Endothelial cell of hepatic sinusoid (primary cell): ENCODE results near the gene GABRE.

Experiments used
- in situ Hi-C: cut with HindIII; loops from 2 replicates; pipeline ENCODE4 v1.10.0; 2017; ENCODE audit warnings: low sequenced_read_pairs

Gene GABRE, protein sequence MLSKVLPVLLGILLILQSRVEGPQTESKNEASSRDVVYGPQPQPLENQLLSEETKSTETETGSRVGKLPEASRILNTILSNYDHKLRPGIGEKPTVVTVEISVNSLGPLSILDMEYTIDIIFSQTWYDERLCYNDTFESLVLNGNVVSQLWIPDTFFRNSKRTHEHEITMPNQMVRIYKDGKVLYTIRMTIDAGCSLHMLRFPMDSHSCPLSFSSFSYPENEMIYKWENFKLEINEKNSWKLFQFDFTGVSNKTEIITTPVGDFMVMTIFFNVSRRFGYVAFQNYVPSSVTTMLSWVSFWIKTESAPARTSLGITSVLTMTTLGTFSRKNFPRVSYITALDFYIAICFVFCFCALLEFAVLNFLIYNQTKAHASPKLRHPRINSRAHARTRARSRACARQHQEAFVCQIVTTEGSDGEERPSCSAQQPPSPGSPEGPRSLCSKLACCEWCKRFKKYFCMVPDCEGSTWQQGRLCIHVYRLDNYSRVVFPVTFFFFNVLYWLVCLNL

DNA sequence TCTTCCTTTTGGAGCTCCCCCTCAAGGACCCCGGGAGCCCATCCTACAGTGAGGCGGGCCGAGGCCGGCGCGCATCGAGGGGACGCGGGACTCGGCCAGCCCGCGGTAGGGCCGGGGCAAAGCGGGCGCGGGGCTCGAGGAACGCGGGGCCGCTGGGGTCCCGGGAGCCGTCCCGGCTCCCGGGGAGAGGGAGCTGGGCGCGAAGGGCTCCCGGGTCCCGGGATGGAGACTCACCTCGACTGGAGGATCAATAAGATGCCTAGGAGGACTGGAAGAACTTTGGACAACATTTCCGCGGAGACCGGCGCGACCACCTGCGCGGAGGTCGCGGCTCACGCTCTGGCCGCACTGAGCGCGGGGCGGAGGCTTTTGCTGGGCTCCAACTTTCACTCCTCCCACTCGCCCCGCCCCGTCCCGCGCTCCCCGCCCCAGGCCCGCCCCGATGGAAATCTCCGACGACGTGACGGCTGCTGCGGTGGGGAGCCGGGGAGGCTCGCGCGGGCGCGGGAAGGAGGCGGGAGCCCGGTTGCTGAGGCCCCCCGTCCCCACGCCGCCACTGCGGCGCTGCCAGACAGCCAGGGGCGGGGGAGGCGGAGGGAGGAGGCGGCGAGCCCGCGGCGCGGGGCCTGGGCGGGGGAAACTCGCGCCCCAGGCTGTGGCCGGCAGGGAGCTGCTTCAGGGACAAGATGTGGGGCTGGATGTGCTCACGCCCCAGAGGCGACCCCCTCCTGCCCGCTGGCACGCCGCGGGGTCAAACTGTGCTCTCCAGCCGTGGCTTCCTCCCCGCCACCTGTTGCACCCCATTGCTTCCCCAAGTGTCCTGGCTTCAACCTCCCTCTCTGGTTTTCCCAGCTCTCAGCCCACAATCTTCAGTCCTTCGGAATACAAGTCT is at the start of gene GABRE:
Gene GABRE, minus strand, starts transcription at position 341 of the 892 bp plus-strand sequence. Its CDS starts 51 bp downstream, at position 290.
- in situ Hi-C loops = no loop called here

DNA sequence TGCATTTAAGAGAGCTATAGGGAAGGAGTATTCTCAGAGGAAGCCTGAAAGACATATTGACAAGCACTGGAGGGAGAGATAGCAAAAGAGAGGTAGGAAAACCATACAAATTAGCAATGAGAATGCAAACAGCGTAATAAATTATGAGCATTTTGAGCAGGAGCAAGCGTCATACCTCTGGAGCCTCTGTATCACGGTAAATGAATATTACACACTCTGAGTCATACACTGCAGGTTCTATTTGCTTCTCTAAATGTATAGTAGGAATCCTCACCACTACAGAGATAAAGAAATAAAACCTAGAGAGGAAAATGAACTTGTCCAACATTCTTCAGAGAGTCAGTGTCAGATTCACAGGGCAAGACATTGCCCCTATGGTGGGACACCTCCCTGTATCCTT is 46.4 kb upstream of the GABRE start:
- in situ Hi-C loops = no loop called here

DNA sequence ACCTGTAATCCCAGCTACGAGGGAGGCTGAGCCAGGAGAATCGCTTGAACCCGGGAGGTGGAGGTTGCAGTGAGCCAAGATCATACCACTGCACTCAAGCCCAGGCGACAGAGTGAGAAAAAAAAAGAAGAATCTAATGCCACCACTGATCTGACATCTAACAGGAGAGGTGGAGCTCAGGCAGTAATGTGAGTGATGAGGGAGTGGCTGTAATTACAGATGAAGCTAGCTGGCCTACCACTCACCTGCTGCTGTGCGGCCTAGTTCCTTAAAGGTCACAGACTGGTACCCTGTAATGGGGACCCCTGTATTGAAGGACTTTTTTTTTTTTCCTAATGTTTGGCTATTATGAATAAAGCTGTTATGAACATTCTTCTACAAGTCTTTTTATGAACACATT is 25.3 kb upstream of the GABRE start:
- in situ Hi-C loops = no loop called here

DNA sequence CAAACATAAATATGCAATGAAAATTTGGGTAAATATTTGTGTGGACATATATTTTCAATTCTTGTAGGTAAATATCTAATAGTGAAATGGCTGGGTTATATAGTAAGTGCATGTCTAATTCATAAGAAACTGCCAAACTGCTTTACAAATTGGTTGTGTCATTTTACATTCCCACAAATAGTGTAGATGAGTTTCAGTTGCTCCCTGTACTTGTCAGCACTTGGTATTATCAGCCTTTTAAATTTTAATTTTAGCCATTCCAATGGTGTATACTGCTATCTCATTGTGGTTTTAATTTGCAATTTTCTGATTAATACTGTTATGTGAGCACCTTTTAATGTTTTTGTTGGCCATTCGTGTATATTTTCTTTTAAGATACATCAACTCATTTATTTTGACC is 23.1 kb upstream of the GABRE start:
- in situ Hi-C loops = no loop called here

DNA sequence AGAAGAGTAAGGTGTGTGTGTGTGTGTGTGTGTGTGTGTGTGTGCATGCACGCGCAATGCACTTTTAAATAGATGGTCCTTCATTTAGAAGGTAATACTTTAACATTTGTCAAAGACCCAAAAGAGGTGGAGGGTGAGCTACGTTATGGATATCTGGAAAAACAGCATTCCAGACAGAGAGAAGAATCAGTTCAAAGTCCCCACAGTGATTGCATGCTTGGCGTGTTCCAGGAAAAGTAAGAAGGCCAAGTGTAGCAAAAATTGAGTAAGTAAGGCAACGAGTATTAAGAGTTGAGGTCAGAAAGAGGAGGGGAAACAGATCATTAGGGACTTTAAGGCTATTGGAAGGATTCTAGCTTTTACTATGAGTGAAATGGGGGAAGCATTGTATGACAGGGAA is 21.9 kb upstream of the GABRE start:
- in situ Hi-C loops = no loop called here

DNA sequence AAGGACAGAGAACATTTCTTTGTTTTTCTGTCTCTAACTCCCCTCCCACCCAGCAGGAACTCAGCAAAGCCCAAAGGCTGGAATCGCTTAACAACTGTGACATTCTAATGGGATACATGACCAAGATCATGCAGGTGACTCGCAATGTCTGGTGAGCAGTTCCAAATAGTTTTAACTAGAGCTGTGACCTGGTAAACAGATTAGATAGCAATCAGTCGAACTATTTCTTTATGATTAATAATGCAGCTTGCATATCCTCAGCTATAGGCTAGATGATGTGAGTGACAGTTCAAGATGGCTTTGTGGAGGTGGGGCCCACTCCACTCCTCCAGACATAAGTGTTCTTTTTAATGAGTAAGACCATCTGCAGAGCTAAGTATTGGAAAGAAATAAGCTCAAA is 20.0 kb upstream of the GABRE start:
- in situ Hi-C loops = no loop called here

DNA sequence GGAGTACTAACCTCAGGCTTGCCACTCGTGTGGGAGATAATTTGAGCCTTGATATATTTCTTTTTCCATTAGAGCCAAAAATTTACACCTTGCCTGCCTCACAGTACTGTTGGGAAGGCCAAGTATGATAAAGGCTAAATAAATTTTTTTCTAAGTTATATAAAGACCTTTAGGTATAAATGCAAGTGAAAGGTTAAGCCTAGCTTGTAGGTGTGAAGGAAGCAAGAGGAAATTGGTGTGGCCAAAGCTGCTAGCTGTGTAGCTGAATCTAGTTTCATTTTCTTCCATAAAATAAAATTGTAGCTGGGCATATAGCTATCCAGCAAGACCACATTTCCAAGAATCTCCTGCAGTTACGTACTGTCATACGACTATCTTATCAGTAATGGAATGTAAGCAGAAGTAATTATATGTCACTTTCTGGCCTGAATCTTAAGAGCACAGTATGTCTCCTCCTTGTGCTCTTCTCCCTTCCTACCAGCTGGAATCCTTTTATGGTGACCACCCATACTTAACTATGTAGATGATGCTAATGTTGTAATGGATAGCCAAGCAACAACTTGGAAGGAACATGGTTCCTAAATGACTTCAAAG is 14.3 kb upstream of the GABRE start:
- in situ Hi-C loops = no loop called here

DNA sequence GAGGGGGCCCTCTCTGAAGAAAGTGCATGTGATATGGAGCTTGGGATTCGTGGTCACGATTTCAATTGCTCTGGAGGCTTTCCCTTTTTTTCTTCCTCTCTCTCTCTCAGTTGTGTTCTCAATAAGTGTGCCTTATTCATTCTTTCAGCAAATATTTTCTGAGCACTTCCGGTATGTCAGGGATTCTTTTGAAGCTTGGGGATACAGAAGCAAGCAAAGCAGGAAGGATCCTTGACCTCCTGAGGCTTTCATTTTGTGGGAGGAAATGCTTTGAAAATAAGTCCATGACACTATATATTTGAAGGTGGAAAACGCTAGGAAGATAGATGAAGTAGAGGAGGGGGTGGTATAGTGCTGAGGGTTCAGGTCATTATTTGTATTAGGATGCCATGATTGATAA is 12.6 kb upstream of the GABRE start:
- in situ Hi-C loops = no loop called here

DNA sequence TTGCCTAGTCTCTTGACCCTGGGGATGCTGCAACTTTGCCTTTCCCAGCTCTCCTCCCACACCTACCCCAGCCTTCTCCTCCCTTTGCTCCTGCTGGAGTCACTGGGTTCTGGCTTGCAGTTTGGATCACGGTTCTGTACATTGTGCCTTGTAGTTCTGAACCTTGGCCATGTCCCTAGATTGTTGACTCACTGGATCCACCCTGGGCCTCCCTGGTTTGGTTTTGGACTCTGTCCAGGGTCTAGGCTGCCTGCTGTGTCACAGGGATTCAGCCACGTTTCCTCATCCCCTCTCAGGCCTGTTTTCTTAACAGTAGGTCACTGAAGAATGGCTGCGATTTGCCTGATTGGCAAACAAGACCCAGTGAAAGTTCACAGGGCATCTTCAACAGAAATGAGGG is 11.5 kb upstream of the GABRE start:
- in situ Hi-C loops = no loop called here

DNA sequence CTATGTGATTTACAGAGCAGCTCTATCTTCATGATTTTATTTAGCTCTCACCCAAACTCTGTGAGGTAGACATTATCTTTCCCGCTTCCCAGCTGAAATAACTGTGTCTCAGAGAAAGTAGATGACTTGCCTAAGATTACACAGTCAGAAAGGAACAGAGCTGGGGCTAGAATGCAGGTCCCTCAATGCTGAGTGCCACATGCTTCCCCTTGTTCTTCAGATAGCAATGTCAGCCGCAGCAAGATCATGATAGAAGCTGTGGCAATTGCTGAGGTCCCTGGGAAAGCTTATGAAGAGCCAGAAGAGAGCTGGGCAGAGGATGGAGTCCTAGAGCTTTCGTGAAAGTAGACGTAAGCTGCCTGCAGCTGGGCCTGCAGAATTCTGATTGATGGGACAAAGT is 11.1 kb upstream of the GABRE start:
- in situ Hi-C loops = no loop called here

DNA sequence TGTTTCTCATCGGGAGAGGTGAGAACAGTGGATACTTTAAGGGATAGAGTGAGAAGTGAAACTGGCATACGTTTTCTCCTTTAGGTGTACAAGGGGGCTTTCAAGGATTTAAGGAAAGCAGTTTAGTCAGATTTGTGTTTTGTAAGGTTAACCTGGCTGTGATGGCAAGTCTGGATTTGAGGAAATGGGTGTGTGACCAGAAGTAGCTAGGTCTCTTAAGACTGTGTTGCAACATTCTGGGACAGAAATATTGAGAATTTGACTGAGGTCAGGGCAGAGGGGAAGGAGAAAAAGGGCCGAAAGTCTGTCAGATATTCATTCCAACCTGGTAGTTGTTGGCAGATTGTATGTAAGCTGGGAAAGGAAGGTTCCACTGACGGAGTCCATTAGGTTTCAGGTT is 10.4 kb upstream of the GABRE start:
- in situ Hi-C loops = no loop called here

DNA sequence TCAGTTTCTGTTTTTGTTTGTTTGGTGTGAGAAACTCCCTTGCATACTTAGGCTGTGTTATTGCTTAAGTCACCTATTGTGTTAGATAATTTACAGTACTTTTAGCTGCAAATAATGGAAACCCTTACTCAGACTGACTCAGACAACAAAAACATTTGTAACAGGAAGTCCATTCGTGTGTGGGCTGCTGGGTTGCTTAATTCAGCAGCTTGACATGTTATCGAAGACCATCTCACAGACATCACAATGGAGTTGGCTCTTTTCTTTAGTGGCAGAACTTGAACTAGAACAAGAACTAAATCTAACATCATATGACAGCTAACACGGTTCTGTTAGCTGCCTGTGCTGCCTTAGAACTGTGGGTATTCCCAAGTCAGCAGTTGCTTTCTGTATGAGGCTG is 9.9 kb upstream of the GABRE start:
- in situ Hi-C loops = no loop called here

DNA sequence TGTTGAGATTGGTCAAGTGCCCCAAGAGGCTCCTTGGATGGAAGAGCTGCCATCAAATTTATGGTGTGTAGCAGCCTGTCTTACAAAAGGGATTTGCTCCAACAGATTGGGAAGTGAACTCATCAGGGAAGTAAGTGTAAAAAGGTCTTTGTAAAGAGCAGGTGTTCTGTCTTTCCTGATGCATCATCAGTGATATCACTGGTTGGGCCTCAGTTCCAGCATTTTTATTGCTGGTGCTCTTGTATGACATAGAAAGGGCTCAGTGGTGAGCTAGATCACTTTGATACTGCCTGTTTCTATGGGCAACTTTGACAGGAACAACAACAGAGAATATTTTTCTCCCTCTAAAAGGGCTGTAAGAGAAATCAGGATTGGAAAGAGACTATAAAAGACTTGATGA is 8.7 kb upstream of the GABRE start:
- in situ Hi-C loops = no loop called here

DNA sequence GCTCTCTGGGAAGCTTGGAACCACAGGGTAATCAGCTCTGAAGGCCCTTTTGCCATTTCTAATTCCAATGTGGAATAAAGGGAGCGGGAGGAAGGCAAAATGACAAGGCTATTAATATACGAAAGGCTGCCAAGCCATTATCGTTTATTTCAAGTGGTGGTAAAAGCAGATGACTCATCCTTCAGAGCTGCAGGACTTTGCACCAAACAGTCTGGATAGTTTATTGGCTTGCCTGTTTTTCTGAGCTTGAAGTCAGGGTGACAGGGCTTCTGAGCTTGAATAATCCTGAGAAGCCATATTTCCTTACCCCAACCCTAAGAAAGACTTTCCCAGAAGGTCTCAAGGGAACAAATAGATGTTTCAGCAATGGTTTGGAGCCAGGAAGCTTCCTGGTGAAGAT is 7.7 kb upstream of the GABRE start:
- in situ Hi-C loops = no loop called here

DNA sequence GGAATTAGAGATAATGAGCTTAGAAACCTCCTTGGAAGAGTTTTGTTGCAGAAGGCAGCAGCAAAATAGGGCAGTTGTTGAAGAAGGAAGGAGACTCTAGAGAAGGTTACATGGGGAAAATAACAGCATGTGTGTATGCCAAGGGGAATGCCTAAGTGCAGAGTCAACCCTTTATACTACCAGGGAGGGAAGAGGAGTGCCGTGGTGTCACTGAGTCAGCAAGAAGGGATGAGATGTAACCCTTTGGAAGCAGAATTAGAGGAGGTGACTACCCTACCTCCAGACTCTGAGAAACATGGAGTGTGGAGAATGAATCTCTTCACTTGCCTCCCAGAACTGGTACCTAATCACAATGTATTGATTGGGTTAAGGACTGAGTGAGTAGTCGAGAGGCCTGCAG is 6.7 kb upstream of the GABRE start:
- in situ Hi-C loops = no loop called here

DNA sequence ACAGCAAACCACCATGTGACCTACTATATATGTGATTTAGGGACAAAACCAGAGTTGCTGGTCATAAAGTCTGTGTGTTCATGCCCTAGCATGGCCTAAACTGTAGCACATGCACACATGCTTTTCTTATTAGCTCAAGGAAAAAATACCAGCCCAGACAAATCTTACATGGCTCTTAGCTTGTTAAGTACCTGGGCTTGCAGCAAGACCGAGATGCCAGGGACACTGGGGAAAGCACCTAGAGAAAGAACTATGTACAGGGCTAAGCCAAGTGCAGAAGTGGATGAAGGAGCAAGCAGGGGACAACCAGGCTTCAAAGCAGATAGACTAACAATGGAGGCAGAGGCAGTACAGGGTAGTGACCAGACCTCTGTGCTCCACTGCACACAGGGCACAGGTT is 3.4 kb upstream of the GABRE start:
- in situ Hi-C loops = no loop called here

DNA sequence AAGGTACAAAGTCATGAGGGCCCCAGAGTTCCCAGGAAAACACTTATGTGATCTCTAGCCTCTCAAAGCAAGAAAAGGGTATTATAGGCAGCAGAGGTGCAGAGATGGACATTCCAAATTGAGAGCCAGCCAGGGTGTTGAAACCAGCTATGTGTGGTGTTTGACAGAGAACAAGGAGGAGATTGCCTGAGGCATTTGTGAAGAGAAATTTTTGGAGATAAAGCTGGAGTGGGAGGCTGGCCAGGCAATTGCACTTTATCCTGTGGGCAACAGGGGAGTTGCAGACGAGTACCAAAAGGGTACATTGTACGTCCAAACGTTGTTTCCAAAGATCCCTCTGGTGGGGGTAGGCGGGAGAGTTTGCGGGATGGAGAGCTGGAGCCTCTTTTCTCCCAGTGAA is 2.5 kb upstream of the GABRE start:
- in situ Hi-C loops = no loop called here

DNA sequence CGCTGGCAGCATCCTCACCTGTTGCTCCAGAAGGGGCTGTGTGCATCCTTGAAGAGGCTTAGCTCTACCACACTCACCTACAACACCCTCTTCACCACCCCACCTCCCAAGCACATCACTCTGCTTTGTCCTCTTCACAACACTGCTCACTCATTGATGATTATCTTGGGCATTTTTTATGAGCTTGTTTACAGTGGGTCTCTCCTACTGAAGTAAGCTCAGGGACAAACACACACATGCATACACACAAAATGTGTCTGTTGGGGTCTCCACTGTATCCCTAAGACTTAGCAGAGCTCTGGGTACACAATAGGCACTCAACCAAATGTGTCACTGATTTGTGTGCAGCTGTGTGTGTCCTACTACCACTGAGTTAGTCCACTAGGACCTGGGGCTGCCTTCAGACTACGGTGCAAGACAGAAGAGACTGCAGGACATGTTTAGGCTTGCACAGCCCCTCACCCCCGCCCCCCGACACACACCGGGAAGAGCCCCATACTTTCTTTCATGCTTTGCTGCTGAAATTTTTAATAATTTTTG is 1.3 kb upstream of the GABRE start:
- in situ Hi-C loops = no loop called here

DNA sequence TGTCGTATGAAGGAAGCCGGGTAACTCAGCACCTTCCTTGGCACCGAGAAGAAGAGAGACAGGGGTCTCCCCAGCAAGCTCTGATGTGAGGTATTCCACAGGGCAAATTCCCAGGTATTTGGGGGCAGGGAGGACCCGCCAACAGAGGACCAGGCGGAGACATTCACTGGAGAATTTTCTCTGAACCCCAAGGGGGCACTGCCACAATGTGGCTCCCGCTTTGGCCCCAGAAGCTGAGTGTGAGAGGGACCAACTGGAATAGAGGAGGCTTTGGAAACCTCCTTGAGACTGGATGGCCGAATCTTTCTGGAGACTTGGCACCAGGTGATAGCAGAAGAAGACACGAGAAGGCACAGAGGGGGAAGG is 735 bp upstream of the GABRE start:
- in situ Hi-C loops = no loop called here

DNA sequence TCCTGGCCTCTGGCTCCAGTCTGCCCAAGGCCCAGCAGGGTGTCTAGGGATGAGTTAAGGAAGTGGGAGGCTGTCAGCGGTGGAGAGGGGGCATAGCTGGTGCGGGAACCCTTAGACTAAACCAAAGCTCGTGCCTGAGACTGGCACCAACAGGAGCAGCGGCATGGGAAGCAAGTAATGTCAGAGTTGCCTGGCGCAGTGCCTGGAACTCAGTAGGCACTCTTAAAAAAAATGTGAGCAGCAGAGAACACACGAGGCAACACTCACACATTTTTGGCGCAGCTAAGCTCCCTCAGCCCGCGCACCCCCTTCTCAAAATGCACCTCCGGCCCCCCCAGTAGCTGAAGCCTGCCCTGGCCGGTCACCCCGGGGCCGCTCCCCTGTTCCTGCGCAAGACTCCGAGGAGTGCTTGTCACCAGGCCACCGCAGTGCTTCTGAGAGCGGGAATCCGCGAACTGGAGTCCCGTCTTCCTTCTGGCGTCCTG is 583 bp downstream of the GABRE start:
- in situ Hi-C loops = no loop called here

DNA sequence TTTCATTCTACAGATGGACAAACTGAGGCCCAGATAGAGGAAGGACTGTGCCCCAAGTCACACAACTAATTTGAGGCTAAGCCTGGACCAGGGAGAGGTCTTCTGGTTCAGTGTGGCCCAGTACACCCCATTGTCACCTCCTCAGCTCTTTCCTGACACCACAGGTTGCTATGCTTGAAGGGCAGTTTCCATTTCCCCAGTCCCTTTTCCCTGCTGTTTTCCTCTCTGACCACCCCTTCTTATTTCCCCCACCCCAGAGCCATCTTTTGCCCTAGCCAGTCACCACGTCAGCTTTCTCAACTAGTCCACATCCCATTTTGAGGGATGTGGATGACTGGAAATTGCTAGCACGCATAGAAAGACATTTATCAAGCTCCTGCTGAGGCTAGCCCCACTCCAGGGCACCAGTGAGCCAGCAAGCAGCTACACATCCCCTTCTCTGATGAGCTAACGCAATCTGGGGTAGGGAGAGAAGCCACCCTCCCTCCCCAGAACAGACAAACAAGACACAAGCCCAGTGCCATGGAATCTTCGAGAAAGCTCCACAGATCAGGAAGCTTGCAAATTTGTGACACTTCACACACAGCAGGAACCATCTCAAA is 1.3 kb downstream of the GABRE start:
- in situ Hi-C loops = no loop called here
